Measurements from ENCODE around the gene ANKRD42.
"Not testable (repeated sequence)": the region's sequence is repeated elsewhere in the genome, so short reads cannot be mapped to it uniquely, and the experiment has no call there.

Gene ANKRD42

DNA sequence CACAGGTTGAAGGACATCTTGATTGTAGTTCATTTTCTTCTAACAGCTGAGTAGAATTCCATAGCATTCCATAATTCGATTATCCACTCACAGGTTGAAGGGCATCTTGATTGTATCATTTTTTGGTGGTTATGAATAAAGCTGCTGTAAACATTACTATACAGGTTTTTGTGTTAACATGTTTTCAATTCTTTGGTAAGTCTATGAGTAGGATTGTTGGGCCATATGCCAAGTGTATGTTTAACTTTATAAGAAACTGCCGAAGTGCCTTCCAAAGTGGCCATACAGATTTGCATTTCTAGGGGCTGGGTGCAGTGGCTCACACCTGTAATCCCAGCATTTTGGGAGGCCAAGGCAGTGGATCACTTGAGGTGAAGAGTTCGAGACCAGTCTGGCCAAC lies 44.6 kb downstream of the ANKRD42 start:
- H3K36me3 Mint-ChIP-seq (ENCODE audit: low read depth): no peaks in the 10 kb centered on the region
- no peaks in the 10 kb centered on the region for H3K9me3 Mint-ChIP-seq
- no peak overlapping the region for H3K27ac Mint-ChIP-seq
- no peaks in the 10 kb centered on the region for H3K27me3 Mint-ChIP-seq (ENCODE audit: low read depth)
- H3K4me1 Mint-ChIP-seq (ENCODE audit: low read depth): no peaks in the 10 kb centered on the region
- no peak for DNase-seq (ENCODE audit: low spot score)
- H3K4me3 Mint-ChIP-seq: no peak overlapping the region

DNA sequence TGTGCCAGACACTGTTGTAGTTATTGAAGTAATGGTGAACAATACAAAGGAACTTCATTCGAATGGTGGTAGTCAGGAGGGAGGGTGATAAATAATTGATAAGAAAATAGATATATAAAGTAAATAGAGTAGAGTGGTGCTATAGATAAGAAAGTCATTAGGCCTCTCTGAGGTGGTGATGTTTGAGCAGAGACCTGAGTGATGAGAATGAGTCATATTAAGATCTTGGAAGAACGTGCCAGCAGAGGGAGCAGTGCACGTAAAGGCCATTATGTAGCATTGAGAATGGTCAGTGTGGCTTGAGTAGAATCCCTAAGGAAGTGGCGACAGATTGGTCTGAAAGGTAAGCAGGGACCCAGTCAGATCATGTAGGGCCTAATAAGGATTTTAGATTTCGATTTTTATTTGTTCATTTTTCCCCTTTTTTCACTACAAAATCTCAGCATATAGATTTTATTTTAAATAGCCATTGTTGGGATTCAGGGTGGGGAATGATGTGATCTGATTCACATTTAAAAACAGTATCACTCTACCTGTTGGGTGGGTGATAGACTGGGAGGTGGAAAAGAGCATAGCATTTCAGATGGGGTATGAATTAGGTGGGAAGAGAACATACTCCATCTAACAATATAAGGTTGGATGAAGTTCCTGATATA lies 47.9 kb downstream of the ANKRD42 start:
- Mint-ChIP-seq H3K27ac (no peak overlapping the region), H3K36me3 (ENCODE audit: low read depth) (no peaks in the 10 kb centered on the region), H3K4me1 (ENCODE audit: low read depth) (no peaks in the 10 kb centered on the region), H3K4me3 (no peak overlapping the region), H3K27me3 (ENCODE audit: low read depth) (no peaks in the 10 kb centered on the region), H3K9me3 (no peaks in the 10 kb centered on the region)
- no peak for DNase-seq (ENCODE audit: low spot score)

DNA sequence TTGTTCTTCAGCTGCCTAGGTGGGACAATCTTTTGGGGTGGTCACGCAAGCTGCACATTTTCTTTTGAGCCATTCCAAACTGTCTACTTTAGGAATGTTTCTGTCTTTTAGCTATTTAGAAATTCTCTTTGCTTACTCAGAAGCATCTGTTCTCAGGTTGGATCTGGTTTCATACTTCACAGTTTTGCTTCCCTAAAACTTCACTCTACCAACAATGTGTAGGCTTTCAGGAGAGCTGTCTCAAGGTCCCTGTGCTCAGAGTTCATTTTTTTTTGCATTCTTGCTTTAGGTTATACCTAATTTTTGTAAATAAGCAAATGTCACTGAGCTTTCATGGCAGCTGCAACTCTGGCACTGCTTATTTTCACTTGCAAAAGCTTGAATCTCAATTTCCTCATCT lies 55.9 kb downstream of the ANKRD42 start:
- H3K9me3 Mint-ChIP-seq: no peaks in the 10 kb centered on the region
- no peaks in the 10 kb centered on the region for H3K27me3 Mint-ChIP-seq (ENCODE audit: low read depth)
- peaks cover 5% of the 10 kb centered on the region for H3K4me1 Mint-ChIP-seq (ENCODE audit: low read depth)
- no peaks in the 10 kb centered on the region for H3K36me3 Mint-ChIP-seq (ENCODE audit: low read depth)
- no peak overlapping the region for H3K27ac Mint-ChIP-seq
- H3K4me3 Mint-ChIP-seq: no peak overlapping the region
- DNase-seq (ENCODE audit: low spot score): no peak

DNA sequence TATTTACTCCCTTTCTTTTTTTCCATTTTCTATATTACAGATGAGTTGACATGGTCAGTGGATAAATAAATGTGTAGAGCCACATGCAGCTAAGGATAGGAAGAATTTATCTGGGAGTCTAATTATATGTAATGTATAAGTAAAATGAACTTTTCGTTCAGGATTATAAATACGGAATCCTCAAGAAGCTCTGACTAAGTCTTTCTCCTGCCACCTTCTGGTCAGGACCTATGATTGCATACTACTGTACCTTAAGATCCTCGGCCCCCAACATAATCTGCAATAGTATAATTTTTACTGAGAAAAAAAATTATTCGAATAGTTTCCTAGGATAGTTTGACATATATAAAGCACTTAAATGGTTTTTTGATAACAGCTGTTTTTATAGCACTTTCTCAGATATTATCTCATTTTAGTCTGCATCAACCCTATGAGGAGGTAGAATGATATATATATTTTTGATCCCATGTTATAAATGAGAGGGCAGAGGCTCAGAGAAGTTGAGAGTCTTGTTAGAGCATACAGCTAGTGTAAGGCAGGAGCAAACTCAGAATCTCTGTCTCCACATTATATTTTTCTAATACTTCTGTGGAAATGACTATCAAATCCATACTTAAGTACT lies 56.6 kb downstream of the ANKRD42 start:
- DNase-seq (ENCODE audit: low spot score): no peak
- Mint-ChIP-seq H3K27ac (no peak overlapping the region), H3K27me3 (ENCODE audit: low read depth) (no peaks in the 10 kb centered on the region), H3K4me1 (ENCODE audit: low read depth) (peaks cover 5% of the 10 kb centered on the region), H3K36me3 (ENCODE audit: low read depth) (no peaks in the 10 kb centered on the region), H3K9me3 (no peaks in the 10 kb centered on the region), H3K4me3 (no peak overlapping the region)

DNA sequence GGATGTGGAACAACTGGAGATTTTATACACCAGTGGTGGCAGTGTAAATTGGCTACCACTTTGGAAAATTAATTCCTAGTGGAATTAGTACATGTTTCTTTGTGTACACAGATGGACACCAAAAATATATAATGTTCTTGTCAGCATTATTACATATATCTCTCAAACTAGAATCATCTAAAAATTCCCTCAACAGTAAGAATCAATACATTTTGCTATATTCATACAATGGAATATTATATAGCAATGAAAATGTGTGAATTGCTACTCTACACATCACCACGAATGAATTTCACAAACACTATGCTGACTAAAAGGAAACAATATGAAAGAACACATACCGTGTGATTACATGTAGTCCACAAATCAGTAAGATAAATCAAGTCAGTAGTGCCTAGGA lies 58.8 kb downstream of the ANKRD42 start:
- Mint-ChIP-seq H3K4me3 (no peak overlapping the region), H3K9me3 (no peaks in the 10 kb centered on the region), H3K36me3 (ENCODE audit: low read depth) (no peaks in the 10 kb centered on the region), H3K27ac (no peak overlapping the region), H3K27me3 (ENCODE audit: low read depth) (no peaks in the 10 kb centered on the region), H3K4me1 (ENCODE audit: low read depth) (peaks cover 5% of the 10 kb centered on the region)
- no peak for DNase-seq (ENCODE audit: low spot score)

DNA sequence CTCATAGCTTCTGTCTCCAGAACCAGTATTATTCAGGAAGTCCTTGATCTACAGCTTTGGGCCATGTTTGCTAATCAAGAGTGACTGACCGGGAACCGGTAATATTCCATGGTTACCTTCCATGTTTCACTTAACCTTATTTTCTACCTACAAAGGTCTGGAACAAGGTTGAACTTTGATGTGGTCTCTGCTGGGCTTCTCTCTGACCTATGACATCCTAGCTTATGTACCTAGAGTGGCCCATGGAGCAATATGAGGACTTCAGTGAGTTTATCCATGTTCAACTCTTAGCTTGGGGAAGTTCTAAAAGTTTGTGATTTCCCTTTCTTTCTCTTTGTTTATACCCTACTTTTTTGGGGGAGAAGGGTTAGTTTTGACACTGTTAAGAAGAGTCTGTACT lies 59.4 kb downstream of the ANKRD42 start:
- no peak overlapping the region for H3K4me3 Mint-ChIP-seq
- H3K27me3 Mint-ChIP-seq (ENCODE audit: low read depth): no peaks in the 10 kb centered on the region
- H3K9me3 Mint-ChIP-seq: no peaks in the 10 kb centered on the region
- H3K27ac Mint-ChIP-seq: no peak overlapping the region
- no peak for DNase-seq (ENCODE audit: low spot score)
- H3K36me3 Mint-ChIP-seq (ENCODE audit: low read depth): peaks cover 3% of the 10 kb centered on the region
- peaks cover 5% of the 10 kb centered on the region for H3K4me1 Mint-ChIP-seq (ENCODE audit: low read depth)

DNA sequence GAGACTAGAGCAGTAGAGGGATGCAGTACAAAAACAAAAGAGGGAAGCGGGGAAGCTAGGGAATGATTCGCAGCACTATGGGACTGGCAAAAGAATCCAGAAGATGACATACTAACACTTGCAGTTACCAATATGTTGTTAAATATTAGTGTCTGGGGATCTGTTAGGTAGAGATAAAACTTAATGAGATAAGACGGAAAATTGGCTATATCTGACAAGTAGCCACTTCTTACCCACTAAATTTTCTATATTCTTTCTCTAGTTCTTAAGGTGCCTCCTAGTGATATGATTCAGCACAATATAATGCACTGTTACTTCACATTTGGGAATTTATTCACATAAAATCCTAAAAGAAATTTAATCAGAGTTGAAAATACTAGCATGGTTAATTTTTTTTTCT lies 61.9 kb downstream of the ANKRD42 start:
- Mint-ChIP-seq H3K9me3 (no peaks in the 10 kb centered on the region), H3K27ac (no peak overlapping the region), H3K4me3 (no peak overlapping the region), H3K4me1 (ENCODE audit: low read depth) (no peaks in the 10 kb centered on the region), H3K27me3 (ENCODE audit: low read depth) (no peaks in the 10 kb centered on the region), H3K36me3 (ENCODE audit: low read depth) (peaks cover 3% of the 10 kb centered on the region)
- no peak for DNase-seq (ENCODE audit: low spot score)

DNA sequence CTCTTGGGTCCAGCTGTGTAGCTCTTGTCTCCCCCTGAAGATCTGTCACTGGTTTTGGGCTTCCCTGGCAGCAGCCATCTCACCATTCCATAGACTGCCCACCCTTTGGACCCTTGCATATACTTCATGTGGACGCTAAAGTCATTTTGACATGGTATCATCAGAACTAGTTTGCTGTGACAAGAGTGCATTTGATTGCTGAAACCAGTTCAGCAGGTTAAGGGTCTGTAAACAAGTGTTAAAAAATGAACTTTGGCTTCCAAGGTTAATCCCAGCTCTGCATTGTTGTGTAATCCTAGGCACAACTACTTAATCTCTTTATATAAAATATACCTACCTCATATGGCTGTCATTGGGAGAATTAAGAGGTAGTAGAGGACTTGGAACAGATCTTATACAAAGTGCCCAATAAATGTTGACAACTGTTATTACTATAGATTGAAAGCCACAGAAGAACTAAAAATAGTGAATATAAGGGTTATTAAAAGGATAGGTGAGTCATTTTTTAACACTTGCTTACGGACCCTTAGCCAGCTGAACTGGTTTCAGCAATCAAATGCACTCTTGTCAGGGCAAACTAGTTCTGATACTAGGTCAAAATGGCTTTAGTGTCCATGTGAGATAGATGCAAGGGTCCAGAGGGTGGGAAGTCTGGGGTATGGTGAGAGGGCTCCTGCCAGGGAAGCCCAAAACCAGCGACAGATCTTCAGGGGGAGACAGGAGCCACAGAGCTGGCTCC lies 63.3 kb downstream of the ANKRD42 start:
- H3K27ac Mint-ChIP-seq: no peak overlapping the region
- no peaks in the 10 kb centered on the region for H3K4me1 Mint-ChIP-seq (ENCODE audit: low read depth)
- peaks cover 3% of the 10 kb centered on the region for H3K36me3 Mint-ChIP-seq (ENCODE audit: low read depth)
- H3K9me3 Mint-ChIP-seq: no peaks in the 10 kb centered on the region
- no peak overlapping the region for H3K4me3 Mint-ChIP-seq
- no peak for DNase-seq (ENCODE audit: low spot score)
- no peaks in the 10 kb centered on the region for H3K27me3 Mint-ChIP-seq (ENCODE audit: low read depth)

DNA sequence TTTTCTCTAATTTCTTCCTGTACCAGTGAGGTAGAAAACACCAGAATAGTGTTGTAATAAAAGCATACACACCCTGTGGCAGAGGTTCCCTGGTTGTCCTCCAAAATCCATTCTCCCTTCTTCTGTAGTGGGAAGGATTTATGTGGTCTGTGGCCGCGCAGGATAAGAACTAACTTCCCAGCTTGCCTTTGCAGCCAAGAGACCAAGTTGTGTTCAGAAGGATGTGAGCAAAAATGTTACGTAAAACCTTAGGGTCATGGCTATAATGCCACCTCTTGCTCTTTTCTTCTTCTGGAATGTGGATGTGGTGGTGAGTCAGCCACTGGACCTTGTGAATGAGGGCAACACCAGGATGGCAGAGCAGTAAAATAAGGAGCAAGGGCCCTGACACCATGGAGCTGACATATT lies 64.3 kb downstream of the ANKRD42 start:
- Mint-ChIP-seq H3K36me3 (ENCODE audit: low read depth) (peaks cover 5% of the 10 kb centered on the region), H3K27ac (no peak overlapping the region)

DNA sequence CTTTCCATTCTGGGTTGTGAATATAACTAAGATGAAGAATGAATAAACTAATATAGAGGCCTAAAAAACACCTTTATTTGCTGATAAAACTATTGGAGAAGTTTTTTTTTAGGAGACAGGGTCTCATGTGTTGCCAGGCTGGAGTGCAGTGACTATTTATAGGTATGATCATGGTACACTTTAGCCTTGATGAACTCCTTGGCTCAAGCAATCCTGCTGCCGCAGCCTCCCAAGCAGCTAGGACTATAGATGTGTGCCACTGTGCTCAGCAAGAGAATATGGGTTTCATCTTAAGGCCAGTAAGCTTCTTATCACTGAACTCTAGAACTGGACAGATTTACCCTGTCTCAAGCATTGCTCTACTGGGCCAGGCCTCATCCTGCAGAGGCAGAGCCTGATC lies 66.0 kb downstream of the ANKRD42 start:
- no peak for DNase-seq (ENCODE audit: low spot score)
- Mint-ChIP-seq H3K4me1 (ENCODE audit: low read depth) (peaks cover 1% of the 10 kb centered on the region), H3K36me3 (ENCODE audit: low read depth) (peaks cover 11% of the 10 kb centered on the region), H3K27ac (no peak overlapping the region), H3K27me3 (ENCODE audit: low read depth) (no peaks in the 10 kb centered on the region), H3K4me3 (no peak overlapping the region), H3K9me3 (no peaks in the 10 kb centered on the region)

More for the DNA sequence above, 64.3 kb downstream of the ANKRD42 start:
- no peaks in the 10 kb centered on the region for H3K4me1 Mint-ChIP-seq (ENCODE audit: low read depth)
- no peaks in the 10 kb centered on the region for H3K27me3 Mint-ChIP-seq (ENCODE audit: low read depth)
- H3K9me3 Mint-ChIP-seq: no peaks in the 10 kb centered on the region
- no peak for DNase-seq (ENCODE audit: low spot score)
- H3K4me3 Mint-ChIP-seq: no peak overlapping the region

DNA sequence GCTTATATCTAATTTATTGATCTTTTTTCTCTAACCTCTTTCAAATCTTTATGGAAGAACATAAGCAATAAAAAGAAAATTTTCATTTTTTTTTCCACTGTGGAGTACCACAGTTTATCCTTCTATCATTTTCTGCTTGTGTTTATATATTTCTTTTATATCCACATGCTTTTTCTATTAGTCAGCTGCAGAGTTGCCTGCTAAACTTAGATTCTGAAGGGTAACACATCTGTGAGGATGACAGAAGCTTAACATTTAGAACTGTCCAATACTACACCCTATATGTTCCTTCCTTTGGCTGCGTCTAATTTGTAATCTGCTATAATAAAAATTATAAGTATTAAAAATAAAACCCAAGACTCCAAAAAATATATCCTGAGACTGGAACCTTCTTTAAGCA lies 71.8 kb downstream of the ANKRD42 start:
- peaks cover 8% of the 10 kb centered on the region for H3K4me1 Mint-ChIP-seq (ENCODE audit: low read depth)
- peaks cover 38% of the 10 kb centered on the region for H3K36me3 Mint-ChIP-seq (ENCODE audit: low read depth)
- H3K9me3 Mint-ChIP-seq: no peaks in the 10 kb centered on the region
- no peak overlapping the region for H3K4me3 Mint-ChIP-seq
- no peak for DNase-seq (ENCODE audit: low spot score)
- H3K27ac Mint-ChIP-seq: no peak overlapping the region
- H3K27me3 Mint-ChIP-seq (ENCODE audit: low read depth): no peaks in the 10 kb centered on the region

DNA sequence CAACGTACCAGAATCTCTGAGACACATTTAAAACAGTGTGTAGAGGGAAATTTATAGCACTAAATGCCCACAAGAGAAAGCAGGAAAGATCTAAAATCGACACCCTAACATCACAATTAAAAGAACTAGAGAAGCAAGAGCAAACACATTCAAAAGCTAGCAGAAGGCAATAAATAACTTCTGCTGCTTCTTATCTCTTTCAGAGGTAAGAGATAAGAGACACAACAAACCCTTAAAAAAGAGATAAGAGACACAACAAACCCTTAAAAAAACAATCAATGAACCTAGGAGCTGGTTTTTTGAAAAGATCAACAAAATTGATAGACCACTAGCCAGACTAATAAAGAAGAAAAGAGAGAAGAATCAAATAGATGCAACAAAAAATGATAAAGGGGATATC lies 75.6 kb downstream of the ANKRD42 start:
- H3K4me1 Mint-ChIP-seq (ENCODE audit: low read depth); H3K27me3 Mint-ChIP-seq (ENCODE audit: low read depth); H3K4me3 Mint-ChIP-seq; H3K27ac Mint-ChIP-seq; DNase-seq (ENCODE audit: low spot score); H3K9me3 Mint-ChIP-seq: not testable (repeated sequence)
- peaks cover 59% of the 10 kb centered on the region for H3K36me3 Mint-ChIP-seq (ENCODE audit: low read depth)

DNA sequence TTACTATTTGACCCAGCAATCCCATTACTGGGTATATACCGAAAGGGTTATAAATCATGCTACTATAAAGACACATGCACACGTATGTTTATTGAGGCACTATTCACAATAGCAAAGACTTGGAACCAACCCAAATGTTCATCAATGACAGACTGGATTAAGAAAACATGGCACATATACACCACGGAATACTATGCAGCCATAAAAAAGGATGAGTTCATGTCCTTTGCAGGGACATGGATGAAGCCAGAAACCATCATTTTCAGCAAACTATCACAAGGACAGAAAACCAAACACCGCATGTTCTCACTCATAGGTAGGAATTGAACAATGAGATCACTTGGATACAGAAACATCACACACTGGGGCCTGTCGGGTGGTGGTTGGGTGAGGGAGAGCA lies 78.2 kb downstream of the ANKRD42 start:
- not testable (repeated sequence) for H3K4me3 Mint-ChIP-seq; H3K9me3 Mint-ChIP-seq; H3K27me3 Mint-ChIP-seq (ENCODE audit: low read depth); DNase-seq (ENCODE audit: low spot score); H3K27ac Mint-ChIP-seq; H3K4me1 Mint-ChIP-seq (ENCODE audit: low read depth)
- H3K36me3 Mint-ChIP-seq (ENCODE audit: low read depth): peaks cover 59% of the 10 kb centered on the region

DNA sequence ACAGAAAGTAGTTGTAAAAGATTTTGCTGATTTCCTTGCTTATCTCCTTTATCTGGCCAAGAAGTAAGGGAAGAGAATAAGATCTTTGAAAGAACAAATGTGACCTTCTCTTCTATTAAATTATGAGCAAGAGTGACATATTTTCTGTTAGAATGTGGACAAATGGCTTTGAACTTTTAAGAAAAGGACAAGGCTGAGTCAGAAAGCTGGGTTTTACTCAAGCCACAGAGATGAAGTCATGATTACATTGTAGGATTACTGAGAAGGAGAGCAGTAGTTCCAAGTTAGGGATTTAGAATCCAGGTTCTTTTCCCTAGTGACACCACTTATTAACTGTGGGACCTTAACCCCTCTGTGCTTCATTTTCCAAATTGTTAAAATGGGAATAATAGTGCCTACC lies 79.1 kb downstream of the ANKRD42 start:
- DNase-seq (ENCODE audit: low spot score): no peak
- no peak overlapping the region for H3K4me3 Mint-ChIP-seq
- no peak overlapping the region for H3K27ac Mint-ChIP-seq
- H3K27me3 Mint-ChIP-seq (ENCODE audit: low read depth): no peaks in the 10 kb centered on the region
- H3K36me3 Mint-ChIP-seq (ENCODE audit: low read depth): peaks cover 57% of the 10 kb centered on the region
- peaks cover 4% of the 10 kb centered on the region for H3K9me3 Mint-ChIP-seq
- H3K4me1 Mint-ChIP-seq (ENCODE audit: low read depth): peaks cover 10% of the 10 kb centered on the region
